Esophagus muscularis mucosa (tissue), 3 donors: ENCODE data around the gene TEX35.

ENCODE experiments used
- POLR2A ChIP-seq: fragments of 450-650 bp; IDR thresholded peaks from one replicate; pipeline ENCODE4 v1.6.1; 2017; ENCODE audit warnings: antibody characterized with exemption, moderate library complexity, mild to moderate bottlenecking, low read depth
- POLR2AphosphoS5 ChIP-seq, 2 donors: sonication (generic); formaldehyde crosslinking; IDR thresholded peaks; one replicate each; pipeline ENCODE4 v1.6.1; 2017; ENCODE audit warnings: antibody characterized with exemption in 2 of 2
- TF ChIP-seq, protein P1 (sequence below), 3 experiments: fragments of 200-600 bp in 2 of 3; fragments of 450-650 bp in 1 of 3; sonication (generic) in 2 of 3; IDR thresholded peaks; one replicate each; pipeline ENCODE4 v1.5.1; 2017 to 2019; ENCODE audit warnings: antibody characterized with exemption in 3 of 3, mild to moderate bottlenecking in 2 of 3, moderate library complexity in 1 of 3

- TF ChIP-seq, protein P1, sequence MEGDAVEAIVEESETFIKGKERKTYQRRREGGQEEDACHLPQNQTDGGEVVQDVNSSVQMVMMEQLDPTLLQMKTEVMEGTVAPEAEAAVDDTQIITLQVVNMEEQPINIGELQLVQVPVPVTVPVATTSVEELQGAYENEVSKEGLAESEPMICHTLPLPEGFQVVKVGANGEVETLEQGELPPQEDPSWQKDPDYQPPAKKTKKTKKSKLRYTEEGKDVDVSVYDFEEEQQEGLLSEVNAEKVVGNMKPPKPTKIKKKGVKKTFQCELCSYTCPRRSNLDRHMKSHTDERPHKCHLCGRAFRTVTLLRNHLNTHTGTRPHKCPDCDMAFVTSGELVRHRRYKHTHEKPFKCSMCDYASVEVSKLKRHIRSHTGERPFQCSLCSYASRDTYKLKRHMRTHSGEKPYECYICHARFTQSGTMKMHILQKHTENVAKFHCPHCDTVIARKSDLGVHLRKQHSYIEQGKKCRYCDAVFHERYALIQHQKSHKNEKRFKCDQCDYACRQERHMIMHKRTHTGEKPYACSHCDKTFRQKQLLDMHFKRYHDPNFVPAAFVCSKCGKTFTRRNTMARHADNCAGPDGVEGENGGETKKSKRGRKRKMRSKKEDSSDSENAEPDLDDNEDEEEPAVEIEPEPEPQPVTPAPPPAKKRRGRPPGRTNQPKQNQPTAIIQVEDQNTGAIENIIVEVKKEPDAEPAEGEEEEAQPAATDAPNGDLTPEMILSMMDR (IDR thresholded peaks at IDR 0.05) = no peak
- no peak for TF ChIP-seq POLR2A
- no peak for TF ChIP-seq POLR2AphosphoS5 (IDR thresholded peaks at IDR 0.05)
Observed at GRCh38 chr1:178529364-178530036, 16.6 kb downstream of the TEX35 start.
